ENCODE measurements around the gene RRAS2.

DNA sequence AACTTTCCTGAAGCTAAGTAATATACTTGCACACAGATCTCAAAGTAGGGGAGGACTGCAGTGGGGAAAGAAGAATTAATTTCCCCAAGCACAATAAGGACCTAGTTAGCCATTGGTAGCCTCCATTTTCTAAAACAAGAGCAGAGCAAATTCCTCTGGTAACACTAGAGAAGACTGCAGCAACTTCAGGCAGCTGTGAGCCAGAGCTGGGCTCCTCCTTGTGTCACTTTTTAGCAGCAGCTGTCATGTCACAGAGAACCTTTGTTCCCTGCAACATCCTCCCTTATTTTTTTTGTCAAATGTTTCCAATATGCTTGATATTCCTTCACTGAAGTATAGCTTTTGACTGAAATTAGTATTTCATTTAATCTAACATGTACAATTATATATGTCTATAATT is 54.4 kb downstream of the RRAS2 start:
- TF ChIP-seq, protein P1, sequence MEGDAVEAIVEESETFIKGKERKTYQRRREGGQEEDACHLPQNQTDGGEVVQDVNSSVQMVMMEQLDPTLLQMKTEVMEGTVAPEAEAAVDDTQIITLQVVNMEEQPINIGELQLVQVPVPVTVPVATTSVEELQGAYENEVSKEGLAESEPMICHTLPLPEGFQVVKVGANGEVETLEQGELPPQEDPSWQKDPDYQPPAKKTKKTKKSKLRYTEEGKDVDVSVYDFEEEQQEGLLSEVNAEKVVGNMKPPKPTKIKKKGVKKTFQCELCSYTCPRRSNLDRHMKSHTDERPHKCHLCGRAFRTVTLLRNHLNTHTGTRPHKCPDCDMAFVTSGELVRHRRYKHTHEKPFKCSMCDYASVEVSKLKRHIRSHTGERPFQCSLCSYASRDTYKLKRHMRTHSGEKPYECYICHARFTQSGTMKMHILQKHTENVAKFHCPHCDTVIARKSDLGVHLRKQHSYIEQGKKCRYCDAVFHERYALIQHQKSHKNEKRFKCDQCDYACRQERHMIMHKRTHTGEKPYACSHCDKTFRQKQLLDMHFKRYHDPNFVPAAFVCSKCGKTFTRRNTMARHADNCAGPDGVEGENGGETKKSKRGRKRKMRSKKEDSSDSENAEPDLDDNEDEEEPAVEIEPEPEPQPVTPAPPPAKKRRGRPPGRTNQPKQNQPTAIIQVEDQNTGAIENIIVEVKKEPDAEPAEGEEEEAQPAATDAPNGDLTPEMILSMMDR (conservative IDR thresholded peaks at IDR 0.05; ENCODE audit: low read length), result no peak
- TF ChIP-seq EZH2phosphoT487 (IDR thresholded peaks at IDR 0.05; ENCODE audit: borderline replicate concordance, low read depth, low read length), result no peak
